Esophagus squamous epithelium (tissue), 5 donors: ENCODE data around the gene MTCL1. TPM values are rescaled to one million over a fixed set of nuclear protein-coding genes. Genes with fewer than 3 reads are reported as not detected.

Experiments
- DNase-seq: peaks from one replicate; lab custom pipeline; 2025; lab: John Stamatoyannopoulos, UW
- H3K27ac ChIP-seq, 4 donors: fragments of 200-600 bp; sonication (generic); one replicate each; pipeline ENCODE4 v1.5.1; 2016 to 2019; ENCODE audit warnings: mild to moderate bottlenecking in 1 of 4
- H3K27me3 ChIP-seq, 4 donors: fragments of 200-600 bp; sonication (generic); 1 replicate in 3 of 4; 2 replicates in 1 of 4; pipeline versions ENCODE4 v1.5.1 to v1.6.0; 2017 to 2021; ENCODE audit warnings: antibody characterized with exemption in 1 of 4
- H3K36me3 ChIP-seq, 3 donors: fragments of 200-600 bp; sonication (generic); one replicate each; pipeline ENCODE4 v1.5.1; 2016 to 2019
- H3K4me1 ChIP-seq, 3 donors: fragments of 200-600 bp; sonication (generic); one replicate each; pipeline ENCODE4 v1.5.1; 2017 to 2019
- H3K4me3 ChIP-seq, 4 donors: fragments of 200-600 bp; sonication (generic); 1 replicate in 3 of 4; 2 replicates in 1 of 4; pipeline ENCODE4 v1.5.1; 2016 to 2019; ENCODE audit warnings: mild to moderate bottlenecking in 2 of 4, moderate library complexity in 1 of 4
- H3K9me3 ChIP-seq, 3 donors: fragments of 200-600 bp; sonication (generic); one replicate each; pipeline ENCODE4 v1.5.1; 2016 to 2019
- CTCF ChIP-seq, 6 experiments: fragments of 450-650 bp in 4 of 6; fragments of 200-600 bp in 2 of 6; sonication (generic) in 2 of 6; IDR thresholded peaks; one replicate each; pipeline ENCODE4 v1.5.1; 2016 to 2019; ENCODE audit warnings: antibody characterized with exemption in 6 of 6, mild to moderate bottlenecking in 4 of 6, moderate library complexity in 4 of 6
- POLR2A ChIP-seq, 4 donors: fragments of 450-650 bp; IDR thresholded peaks; one replicate each; pipeline ENCODE4 v1.6.1; 2017; ENCODE audit warnings: antibody characterized with exemption in 4 of 4, mild to moderate bottlenecking in 4 of 4, moderate library complexity in 3 of 4
- WGBS, 2 donors: methylation state at CpG; one replicate each; pipeline ENCODE4 v1.1.5; 2018; 5-methylcytosine and 5-hydroxymethylcytosine counted together
- intact Hi-C: fragments of 100-400 bp; cut with DNase I; formaldehyde crosslinking; loops from one replicate; pipeline ENCODE4 v1.15.0; 2022
- total RNA-seq, 4 donors: library from RNA; depleted of rRNA; stranded (reverse); fragments of >200 nt; gene quantifications; one replicate each; pipeline ENCODE4 v1.1.0, GENCODE V29; 2016
- donor health status: DM: yes; HTN: yes; CAD: no.

MTCL1 gene
- total RNA-seq, 4 donors from 2014 or later = 6.5 to 16.4 (median 7.9) TPM

DNA sequence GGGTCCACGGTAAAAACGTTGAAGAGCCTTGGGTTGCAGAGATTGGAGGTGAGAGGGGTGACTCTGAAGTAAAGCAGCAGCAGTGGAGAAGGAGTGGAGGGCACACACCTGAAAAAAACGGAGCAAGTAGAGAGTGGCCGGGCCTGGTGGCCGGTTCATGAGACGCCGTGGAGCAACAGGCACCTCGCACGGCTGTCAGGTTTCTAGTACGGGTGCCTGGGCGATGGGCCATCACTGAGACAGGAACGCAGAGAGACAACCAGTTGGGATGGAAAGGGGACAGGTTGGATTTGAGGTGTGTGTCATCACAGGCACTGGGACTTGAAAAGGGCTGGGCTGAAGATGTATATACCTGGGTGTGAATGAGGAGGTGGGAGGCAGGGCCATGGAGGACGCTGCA, 104.2 kb downstream of the MTCL1 start:
- no peak overlapping the region for H3K4me3 ChIP-seq
- H3K36me3 ChIP-seq = peaks cover 0 to 6% (median 0%) of the 10 kb centered on the region in 3 donors
- H3K27me3 ChIP-seq = no peaks in the 10 kb centered on the region
- 95% methylated on average over 13 of the region's 13 CpGs for WGBS, 2 donors
- TF ChIP-seq POLR2A (IDR thresholded peaks at IDR 0.05) (no peak), CTCF (IDR thresholded peaks at IDR 0.05) (no peak)
- H3K4me1 ChIP-seq = peaks cover 0 to 4% (median 0%) of the 10 kb centered on the region in 3 donors
- intact Hi-C loops = no loop called here
- no peak overlapping the region for H3K27ac ChIP-seq
- H3K9me3 ChIP-seq = no peaks in the 10 kb centered on the region
- no peak for DNase-seq

DNA sequence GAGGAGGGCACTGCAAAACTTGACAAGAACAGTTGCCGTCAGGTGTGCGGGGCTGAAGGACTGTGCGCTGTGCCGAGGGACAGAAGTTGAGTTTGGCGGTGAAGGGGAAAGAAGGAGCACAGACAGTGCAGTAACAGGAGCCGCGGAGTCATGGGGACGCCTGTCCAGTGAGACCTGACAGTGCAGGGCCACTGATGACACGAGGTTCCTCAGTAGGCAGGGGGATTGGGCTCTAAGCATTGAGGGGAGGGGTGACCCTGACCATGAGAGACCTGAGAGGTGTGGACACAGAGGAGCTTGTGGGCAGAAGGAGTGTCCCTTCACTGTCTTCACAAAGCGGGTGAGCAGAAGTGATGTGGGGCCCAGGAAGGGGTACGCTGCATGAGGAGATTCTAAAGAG, 104.8 kb downstream of the MTCL1 start:
- Histone ChIP-seq H3K36me3 (peaks cover 0 to 6% (median 0%) of the 10 kb centered on the region in 3 donors), H3K4me3 (no peak overlapping the region), H3K27me3 (no peaks in the 10 kb centered on the region), H3K9me3 (no peaks in the 10 kb centered on the region), H3K4me1 (peaks cover 0 to 4% (median 0%) of the 10 kb centered on the region in 3 donors), H3K27ac (no peak overlapping the region)
- WGBS, 2 donors = 90 to 92% methylated on average over 4 to 11 of the region's 11 CpGs
- no peak for DNase-seq
- intact Hi-C loops = no loop called here
- TF ChIP-seq POLR2A (IDR thresholded peaks at IDR 0.05) = no peak
- no peak for TF ChIP-seq CTCF (IDR thresholded peaks at IDR 0.05)

GRCh38 chr18:8811115-8811514, 105.8 kb downstream of the MTCL1 start:
- intact Hi-C loops = no loop called here
- no peak for TF ChIP-seq CTCF (IDR thresholded peaks at IDR 0.05)
- Histone ChIP-seq H3K36me3 (peaks cover 0 to 6% (median 0%) of the 10 kb centered on the region in 3 donors), H3K27ac (no peak overlapping the region), H3K4me3 (no peak overlapping the region), H3K4me1 (peaks cover 0 to 4% (median 0%) of the 10 kb centered on the region in 3 donors), H3K27me3 (no peaks in the 10 kb centered on the region), H3K9me3 (no peaks in the 10 kb centered on the region)
- no peak for DNase-seq
- 39 to 52% methylated on average over 6 of the region's 6 CpGs for WGBS, 2 donors

DNA sequence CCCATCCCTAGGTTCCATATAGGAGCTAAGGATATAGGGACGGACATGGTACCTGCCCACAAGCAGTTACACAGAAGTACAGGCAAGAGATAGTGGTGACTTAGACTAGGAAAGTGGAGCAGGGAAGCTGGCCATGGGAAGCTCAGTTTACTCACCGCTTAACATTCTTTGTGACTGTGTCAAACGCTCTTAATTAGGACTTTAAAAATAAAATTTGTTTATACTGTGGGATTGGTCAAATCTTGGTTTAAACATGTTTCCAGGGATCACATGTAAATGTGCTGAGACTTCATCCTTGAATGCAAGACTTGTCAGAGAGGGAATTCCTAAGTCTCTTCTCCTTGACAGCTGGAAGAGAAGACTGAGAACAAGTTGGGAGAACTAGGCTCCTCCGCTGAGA, 107.3 kb downstream of the MTCL1 start:
- TF ChIP-seq POLR2A (IDR thresholded peaks at IDR 0.05) (no peak), CTCF (IDR thresholded peaks at IDR 0.05) (no peak)
- H3K36me3 ChIP-seq = peaks cover 0 to 6% (median 0%) of the 10 kb centered on the region in 3 donors
- no peaks in the 10 kb centered on the region for H3K9me3 ChIP-seq
- no peak overlapping the region for H3K4me3 ChIP-seq
- H3K4me1 ChIP-seq = peaks cover 0 to 4% (median 0%) of the 10 kb centered on the region in 3 donors
- DNase-seq = no peak
- H3K27ac ChIP-seq = no peak overlapping the region
- no peaks in the 10 kb centered on the region for H3K27me3 ChIP-seq
- intact Hi-C loops = no loop called here
- 72 to 83% methylated on average over 4 of the region's 4 CpGs for WGBS, 2 donors

- TF ChIP-seq CTCF (IDR thresholded peaks at IDR 0.05) = no peak
- Histone ChIP-seq H3K27ac (no peak overlapping the region), H3K27me3 (no peaks in the 10 kb centered on the region), H3K4me1 (peaks cover 0 to 4% (median 0%) of the 10 kb centered on the region in 3 donors), H3K4me3 (no peak overlapping the region), H3K9me3 (no peaks in the 10 kb centered on the region), H3K36me3 (peaks cover 0 to 6% (median 0%) of the 10 kb centered on the region in 3 donors)
- no peak for DNase-seq
- intact Hi-C loops = no loop called here
Measured at GRCh38 chr18:8813611-8814010, 108.3 kb downstream of the MTCL1 start.
